HG03558 (cell line): Measurements from ENCODE around the gene ST8SIA6.
"Not testable (repeated sequence)": the region's sequence is repeated elsewhere in the genome, so short reads cannot be mapped to it uniquely, and the experiment has no call there.

Experiments used
- ATAC-seq: cut with Tn5 transposase; IDR thresholded peaks from one replicate; pipeline ENCODE4 v1.9.1; 2021; ENCODE audit warnings: moderate number of reproducible peaks; ENCODE audit not compliant: unreplicated experiment; ENCODE audit errors: extremely low read depth

ST8SIA6 gene

GRCh38 chr10:17352583-17352982 lies 101.8 kb downstream of the ST8SIA6 start:
- no peak for ATAC-seq

- ATAC-seq, result no peak
These were observed 102.9 kb downstream of the ST8SIA6 start for GRCh38 chr10:17351506-17351905.

- no peak for ATAC-seq
These were observed 104.7 kb downstream of the ST8SIA6 start for GRCh38 chr10:17349717-17350116.

- no peak for ATAC-seq
These were observed 105.7 kb downstream of the ST8SIA6 start for GRCh38 chr10:17348501-17349349.

GRCh38 chr10:17348011-17348500 lies 106.3 kb downstream of the ST8SIA6 start:
- ATAC-seq, result no peak

- ATAC-seq, result no peak
These were observed 110.2 kb downstream of the ST8SIA6 start for GRCh38 chr10:17344206-17344605.

GRCh38 chr10:17343118-17343517 lies 111.3 kb downstream of the ST8SIA6 start:
- ATAC-seq, result no peak

- no peak for ATAC-seq
These were observed 114.1 kb downstream of the ST8SIA6 start for GRCh38 chr10:17340144-17340829.

GRCh38 chr10:17335065-17335464 lies 119.3 kb downstream of the ST8SIA6 start:
- no peak for ATAC-seq

GRCh38 chr10:17330501-17330900 lies 123.9 kb downstream of the ST8SIA6 start:
- no peak for ATAC-seq

GRCh38 chr10:17326377-17326776 lies 128.0 kb downstream of the ST8SIA6 start:
- ATAC-seq, result no peak

GRCh38 chr10:17321957-17322356 lies 132.4 kb downstream of the ST8SIA6 start:
- not testable (repeated sequence) for ATAC-seq

- ATAC-seq, result peak; percentile 81
These were observed 137.8 kb downstream of the ST8SIA6 start for GRCh38 chr10:17316488-17317170.

GRCh38 chr10:17309435-17309834 lies 145.0 kb downstream of the ST8SIA6 start:
- ATAC-seq, result no peak

- no peak for ATAC-seq
These were observed 147.3 kb downstream of the ST8SIA6 start for GRCh38 chr10:17307123-17307522.

- no peak for ATAC-seq
These were observed 162.0 kb downstream of the ST8SIA6 start for GRCh38 chr10:17292375-17292774.

GRCh38 chr10:17290226-17290625 lies 164.2 kb downstream of the ST8SIA6 start:
- ATAC-seq, result no peak

- no peak for ATAC-seq
These were observed 164.6 kb downstream of the ST8SIA6 start for GRCh38 chr10:17289763-17290162.

GRCh38 chr10:17286562-17287550 lies 167.5 kb downstream of the ST8SIA6 start:
- no peak for ATAC-seq

- ATAC-seq, result no peak
These were observed 172.1 kb downstream of the ST8SIA6 start for GRCh38 chr10:17282311-17282710.
